ENCODE data around the gene LENEP.

Gene LENEP

GRCh38 chr1:155030243-155030795, 36.9 kb downstream of the LENEP start:
- DNase-seq, result no peak

GRCh38 chr1:155030899-155031298, 37.5 kb downstream of the LENEP start:
- DNase-seq, result no peak

- no peak for DNase-seq
Measured at GRCh38 chr1:155032886-155033285, 39.5 kb downstream of the LENEP start.

- no peak for DNase-seq
Measured at GRCh38 chr1:155033524-155033923, 40.1 kb downstream of the LENEP start, which contains the start of the genes DCST1 and DCST2. Gene DCST1 (plus strand): TSS chr1:155033824. CDS start chr1:155034037, 213 bp downstream. Gene DCST2 (minus strand): TSS chr1:155033781. CDS start chr1:155033701, 80 bp downstream.

GRCh38 chr1:155034318-155035208, 41.2 kb downstream of the LENEP start:
- no peak for DNase-seq

GRCh38 chr1:155035936-155036335, 42.5 kb downstream of the LENEP start:
- no peak for DNase-seq

- no peak for DNase-seq
Measured at GRCh38 chr1:155037043-155037442, 43.7 kb downstream of the LENEP start.

GRCh38 chr1:155037851-155038441, 44.6 kb downstream of the LENEP start:
- no peak for DNase-seq

- DNase-seq, result no peak
Measured at GRCh38 chr1:155038602-155039307, 45.4 kb downstream of the LENEP start.

GRCh38 chr1:155039308-155039669, 45.9 kb downstream of the LENEP start:
- DNase-seq, result no peak

GRCh38 chr1:155040358-155041093, 47.1 kb downstream of the LENEP start:
- no peak for DNase-seq

- no peak for DNase-seq
Measured at GRCh38 chr1:155042789-155043188, 49.4 kb downstream of the LENEP start.

- no peak for DNase-seq
Measured at GRCh38 chr1:155043301-155043702, 49.9 kb downstream of the LENEP start.

- DNase-seq, result no peak
Measured at GRCh38 chr1:155043793-155044192, 50.4 kb downstream of the LENEP start.
